ENCODE measurements around the gene ERFL.

GRCh38 chr19:41932720-41933332 is 4.6 kb upstream of the ERFL start:
- TF ChIP-seq CTCF (IDR thresholded peaks at IDR 0.05), result no peak
- no peak for TF ChIP-seq POLR2A (IDR thresholded peaks at IDR 0.05)
